Myocyte (in vitro differentiated cells): ENCODE measurements around the gene DRD2. TPM values are rescaled to one million over a fixed set of nuclear protein-coding genes. Genes with fewer than 3 reads are reported as not detected.
A peak's percentile ranks its signal among the peaks of the same experiment; 100 is the strongest.
"Not testable (repeated sequence)": the region's sequence is repeated elsewhere in the genome, so short reads cannot be mapped to it uniquely, and the experiment has no call there.

ENCODE experiments used
- DNase-seq: peaks from one replicate; pipeline ENCODE4 v3.0.0-alpha.2; 2012; ENCODE audit warnings: low read depth
- polyA plus RNA-seq: library from polyadenylated mRNA; unstranded; fragments of >200 nt; gene quantifications from one replicate; pipeline ENCODE4 v1.2.1, GENCODE V29; 2012; ENCODE audit warnings: missing spikeins
- total RNA-seq: library from RNA; depleted of rRNA; stranded (reverse); fragments of >200 nt; gene quantifications from 2 replicates; pipeline ENCODE4 v1.2.3, GENCODE V29; 2014

The DRD2 gene
- 0.10 and 0.11 TPM in 2 replicates for total RNA-seq
- 1.3 TPM for polyA plus RNA-seq

- peak; percentile 33 for DNase-seq
Observed at GRCh38 chr11:113475160-113475761, at the start of gene DRD2. Gene DRD2, minus strand, starts transcription at chr11:113475398. Its CDS starts 50,747 bp downstream, at chr11:113424651.

GRCh38 chr11:113523906-113524305 lies 48.7 kb upstream of the DRD2 start:
- not testable (repeated sequence) for DNase-seq

GRCh38 chr11:113521737-113522517 lies 46.7 kb upstream of the DRD2 start:
- peak; percentile 41 for DNase-seq

- DNase-seq = peak; percentile 91
Observed at GRCh38 chr11:113519989-113520613, 44.9 kb upstream of the DRD2 start.

- DNase-seq = no peak
Observed at GRCh38 chr11:113518716-113519495, 43.7 kb upstream of the DRD2 start.

- no peak for DNase-seq
Observed at GRCh38 chr11:113517361-113517760, 42.2 kb upstream of the DRD2 start.

- DNase-seq = no peak
Observed at GRCh38 chr11:113514856-113515255, 39.7 kb upstream of the DRD2 start.

- DNase-seq = no peak
Observed at GRCh38 chr11:113507341-113507740, 32.1 kb upstream of the DRD2 start.

GRCh38 chr11:113506893-113507292 lies 31.7 kb upstream of the DRD2 start:
- no peak for DNase-seq

- DNase-seq = no peak
Observed at GRCh38 chr11:113506461-113506860, 31.3 kb upstream of the DRD2 start.

GRCh38 chr11:113505541-113506375 lies 30.6 kb upstream of the DRD2 start:
- DNase-seq = peak; percentile 32

- DNase-seq = no peak
Observed at GRCh38 chr11:113505046-113505445, 29.8 kb upstream of the DRD2 start.

GRCh38 chr11:113504586-113504985 lies 29.4 kb upstream of the DRD2 start:
- no peak for DNase-seq

GRCh38 chr11:113504071-113504470 lies 28.9 kb upstream of the DRD2 start:
- no peak for DNase-seq

GRCh38 chr11:113497066-113497910 lies 22.1 kb upstream of the DRD2 start:
- DNase-seq = peak; percentile 28

GRCh38 chr11:113496026-113496651 lies 20.9 kb upstream of the DRD2 start:
- DNase-seq = peak; percentile 32

GRCh38 chr11:113494021-113494420 lies 18.8 kb upstream of the DRD2 start:
- DNase-seq = no peak

- no peak for DNase-seq
Observed at GRCh38 chr11:113493206-113493605, 18.0 kb upstream of the DRD2 start.

GRCh38 chr11:113488931-113489351 lies 13.7 kb upstream of the DRD2 start:
- DNase-seq = peak; percentile 59
